K562 (cell line): ENCODE results near the gene EXOSC1. TPM values are rescaled to one million over a fixed set of nuclear protein-coding genes. Genes with fewer than 3 reads are reported as not detected.

Source experiments
- ATF6 ChIP-seq: sonication (generic); formaldehyde crosslinking; IDR thresholded peaks from 2 replicates; pipeline ENCODE4 v1.4.0; 2020; ENCODE audit warnings: mild to moderate bottlenecking, missing genetic modification reagents
- BHLHE40 ChIP-seq: IDR thresholded peaks from 2 replicates; pipeline ENCODE4 v1.6.1; 2011; ENCODE audit warnings: low read length, improper control_type of control experiment
- DIDO1 ChIP-seq: fragments of 450-650 bp; IDR thresholded peaks from 2 replicates; pipeline ENCODE4 v1.6.1; 2016; ENCODE audit warnings: low read depth, missing biosample characterization, missing genetic modification characterization
- FOXO4 ChIP-seq: fragments of 450-650 bp; formaldehyde crosslinking; IDR thresholded peaks from 2 replicates; pipeline ENCODE4 v1.4.0; 2020; ENCODE audit warnings: mild to moderate bottlenecking, moderate library complexity
- NCOA2 ChIP-seq, 2 experiments: fragments of 450-650 bp; IDR thresholded peaks; 2 replicates each; pipeline ENCODE4 v1.6.1; 2018; ENCODE audit warnings: mild to moderate bottlenecking in 2 of 2, moderate library complexity in 1 of 2; ENCODE audit not compliant: partially characterized antibody in 2 of 2
- RREB1 ChIP-seq: fragments of 250-450 bp; sonication (Bioruptor Pico); IDR thresholded peaks from 2 replicates; pipeline ENCODE4 v1.4.0; 2020
- SMAD3 ChIP-seq: fragments of 450-650 bp; formaldehyde crosslinking; conservative IDR thresholded peaks from 2 replicates; pipeline ENCODE4 v1.4.0; 2020; ENCODE audit warnings: mild to moderate bottlenecking
- SMAD4 ChIP-seq: fragments of 250-450 bp; sonication (Bioruptor Pico); conservative IDR thresholded peaks from 2 replicates; pipeline ENCODE4 v1.8.0; 2021; ENCODE audit warnings: inconsistent platforms, mild to moderate bottlenecking, moderate library complexity
- STAG1 ChIP-seq: sonication (generic); formaldehyde crosslinking; IDR thresholded peaks from 2 replicates; pipeline ENCODE4 v1.5.0; 2020; ENCODE audit warnings: missing genetic modification reagents, borderline replicate concordance
- SUPT5H ChIP-seq: fragments of 450-650 bp; IDR thresholded peaks from 2 replicates; pipeline ENCODE4 v1.6.1; 2016
- TEAD1 ChIP-seq, 2 experiments: fragments of 450-650 bp in 1 of 2; sonication (generic) in 1 of 2; formaldehyde crosslinking; IDR thresholded peaks; 2 replicates each; pipeline versions ENCODE4 v1.4.0 to v1.8.0; 2020 to 2022; ENCODE audit warnings: mild to moderate bottlenecking in 2 of 2, missing genetic modification reagents in 1 of 2
- ZBTB17 ChIP-seq: fragments of 450-650 bp; formaldehyde crosslinking; IDR thresholded peaks from 2 replicates; pipeline ENCODE4 v1.4.0; 2020; ENCODE audit warnings: mild to moderate bottlenecking
- ZFP1 ChIP-seq: fragments of 450-650 bp; formaldehyde crosslinking; IDR thresholded peaks from 2 replicates; pipeline ENCODE4 v1.4.0; 2020; ENCODE audit warnings: mild to moderate bottlenecking, mixed read lengths
- ZNF644 ChIP-seq: fragments of 200-800 bp; sonication (Bioruptor generic); IDR thresholded peaks from 2 replicates; pipeline ENCODE4 v1.6.1; 2016; ENCODE audit warnings: low read depth, missing genetic modification characterization, missing compliant biosample characterization
- ZZZ3 ChIP-seq: fragments of 450-650 bp; IDR thresholded peaks from 2 replicates; pipeline ENCODE4 v1.6.1; 2016; ENCODE audit warnings: antibody characterized with exemption, mild to moderate bottlenecking, moderate library complexity
- polyA plus RNA-seq, 8 experiments: library from polyadenylated mRNA; depleted of rRNA in 4 of 8; stranded (reverse) in 5 of 8; unstranded in 3 of 8; fragments of >200 nt; fragmentation: Nextera tagmentation in 2 of 8; fragmentation: Illumina TruSeq in 1 of 8; extraction: Ambion mirVana in 2 of 8; extraction: Trizol in 1 of 8; gene quantifications; 2 replicates each; pipeline versions ENCODE4 v1.2.1 to v1.2.3, GENCODE V29; 2011 to 2014; ENCODE audit warnings: inconsistent platforms in 1 of 8, missing spikeins in 1 of 8
- total RNA-seq, 7 experiments: library from RNA; depleted of rRNA in 6 of 7; stranded (reverse); fragments of >200 nt in 6 of 7; fragmentation: Illumina TruSeq in 2 of 7; extraction: Trizol in 2 of 7; gene quantifications; 2 replicates each; pipeline versions ENCODE4 v1.2.1 to v1.2.3, GENCODE V29; 2011 to 2021; ENCODE audit warnings: low replicate concordance in 1 of 7
- TF ChIP-seq, protein P1 (sequence below): fragments of 250-450 bp; sonication (Bioruptor Pico); IDR thresholded peaks from 2 replicates; pipeline ENCODE4 v1.5.0; 2022; ENCODE audit warnings: mild to moderate bottlenecking

The EXOSC1 gene
- total and polyA plus RNA-seq, 9 of the 15 experiments (the other 6 are each of a cell fraction or from before 2014, with no cell fraction given), result 44.3 to 117 (median 67.0) TPM

GRCh38 chr10:97407211-97407951, 38.4 kb downstream of the EXOSC1 start (continued):
- TF ChIP-seq STAG1 (no peak), FOXO4 (no peak), SUPT5H (no peak), NCOA2 (IDR thresholded peaks at IDR 0.05; ENCODE audit: partially characterized antibody in 2 of 2) (no peak), ZNF644 (tag) (no peak), DIDO1 (tag) (no peak), ZZZ3 (no peak), BHLHE40 (peak; percentile 56; the same call in 1 of the 2 replicates), TEAD1 (CRISPR knock-in tag; IDR thresholded peaks at IDR 0.05) (peak in 1 of 2 experiments; percentile 56; a peak in 2 of 4 replicates), SMAD3 (CRISPR knock-in tag) (no peak), RREB1 (no peak), ATF6 (CRISPR knock-in tag) (no peak), ZBTB17 (no peak), SMAD4 (CRISPR knock-in tag) (0 out of 2 replicates have a peak, but pooled peaks have one; percentile 7), ZFP1 (CRISPR knock-in tag) (no peak)
- TF ChIP-seq, protein P1, sequence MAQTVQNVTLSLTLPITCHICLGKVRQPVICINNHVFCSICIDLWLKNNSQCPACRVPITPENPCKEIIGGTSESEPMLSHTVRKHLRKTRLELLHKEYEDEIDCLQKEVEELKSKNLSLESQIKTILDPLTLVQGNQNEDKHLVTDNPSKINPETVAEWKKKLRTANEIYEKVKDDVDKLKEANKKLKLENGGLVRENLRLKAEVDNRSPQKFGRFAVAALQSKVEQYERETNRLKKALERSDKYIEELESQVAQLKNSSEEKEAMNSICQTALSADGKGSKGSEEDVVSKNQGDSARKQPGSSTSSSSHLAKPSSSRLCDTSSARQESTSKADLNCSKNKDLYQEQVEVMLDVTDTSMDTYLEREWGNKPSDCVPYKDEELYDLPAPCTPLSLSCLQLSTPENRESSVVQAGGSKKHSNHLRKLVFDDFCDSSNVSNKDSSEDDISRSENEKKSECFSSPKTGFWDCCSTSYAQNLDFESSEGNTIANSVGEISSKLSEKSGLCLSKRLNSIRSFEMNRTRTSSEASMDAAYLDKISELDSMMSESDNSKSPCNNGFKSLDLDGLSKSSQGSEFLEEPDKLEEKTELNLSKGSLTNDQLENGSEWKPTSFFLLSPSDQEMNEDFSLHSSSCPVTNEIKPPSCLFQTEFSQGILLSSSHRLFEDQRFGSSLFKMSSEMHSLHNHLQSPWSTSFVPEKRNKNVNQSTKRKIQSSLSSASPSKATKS (CRISPR knock-in tag), result no peak
